AG09309 (cell line): ENCODE measurements around the gene SMCR8.
"Not testable (repeated sequence)": the region's sequence is repeated elsewhere in the genome, so short reads cannot be mapped to it uniquely, and the experiment has no call there.

Experiments used
- DNase-seq: peaks from one replicate; pipeline ENCODE4 v3.0.0-alpha.2; 2010; ENCODE audit warnings: low read depth
- H3K4me3 ChIP-seq: 2 replicates; pipeline ENCODE4 v1.5.1; 2011; ENCODE audit warnings: mild to moderate bottlenecking, low read depth, low read length, moderate library complexity; ENCODE audit not compliant: control insufficient read depth
- TF ChIP-seq, protein P1 (sequence below): IDR thresholded peaks from 2 replicates; pipeline ENCODE4 v1.5.1; 2011; ENCODE audit warnings: mild to moderate bottlenecking, low read depth, low read length, inconsistent platforms; ENCODE audit not compliant: insufficient read depth, control insufficient read depth; ENCODE audit errors: missing control alignments

SMCR8 gene

GRCh38 chr17:18328643-18329204 is 13.6 kb downstream of the SMCR8 start:
- TF ChIP-seq, protein P1, sequence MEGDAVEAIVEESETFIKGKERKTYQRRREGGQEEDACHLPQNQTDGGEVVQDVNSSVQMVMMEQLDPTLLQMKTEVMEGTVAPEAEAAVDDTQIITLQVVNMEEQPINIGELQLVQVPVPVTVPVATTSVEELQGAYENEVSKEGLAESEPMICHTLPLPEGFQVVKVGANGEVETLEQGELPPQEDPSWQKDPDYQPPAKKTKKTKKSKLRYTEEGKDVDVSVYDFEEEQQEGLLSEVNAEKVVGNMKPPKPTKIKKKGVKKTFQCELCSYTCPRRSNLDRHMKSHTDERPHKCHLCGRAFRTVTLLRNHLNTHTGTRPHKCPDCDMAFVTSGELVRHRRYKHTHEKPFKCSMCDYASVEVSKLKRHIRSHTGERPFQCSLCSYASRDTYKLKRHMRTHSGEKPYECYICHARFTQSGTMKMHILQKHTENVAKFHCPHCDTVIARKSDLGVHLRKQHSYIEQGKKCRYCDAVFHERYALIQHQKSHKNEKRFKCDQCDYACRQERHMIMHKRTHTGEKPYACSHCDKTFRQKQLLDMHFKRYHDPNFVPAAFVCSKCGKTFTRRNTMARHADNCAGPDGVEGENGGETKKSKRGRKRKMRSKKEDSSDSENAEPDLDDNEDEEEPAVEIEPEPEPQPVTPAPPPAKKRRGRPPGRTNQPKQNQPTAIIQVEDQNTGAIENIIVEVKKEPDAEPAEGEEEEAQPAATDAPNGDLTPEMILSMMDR = no peak
- no peak overlapping the region for H3K4me3 ChIP-seq
- no peak for DNase-seq

GRCh38 chr17:18331879-18332278 is 16.8 kb downstream of the SMCR8 start:
- DNase-seq = no peak
- TF ChIP-seq, protein P1 = no peak
- H3K4me3 ChIP-seq = no peak overlapping the region

- TF ChIP-seq, protein P1 = no peak
- no peak overlapping the region for H3K4me3 ChIP-seq
- no peak for DNase-seq
Measured at GRCh38 chr17:18332909-18333489, 17.9 kb downstream of the SMCR8 start.

- not testable (repeated sequence) for DNase-seq, H3K4me3 ChIP-seq
Measured at GRCh38 chr17:18338158-18338557, 23.1 kb downstream of the SMCR8 start.

- no peak overlapping the region for H3K4me3 ChIP-seq
- no peak for DNase-seq
- TF ChIP-seq, protein P1 = no peak
Measured at GRCh38 chr17:18339933-18340332, 24.8 kb downstream of the SMCR8 start.

- H3K4me3 ChIP-seq = no peak overlapping the region
- no peak for DNase-seq
- TF ChIP-seq, protein P1 = no peak
Measured at GRCh38 chr17:18344021-18344420, 28.9 kb downstream of the SMCR8 start.

GRCh38 chr17:18353541-18353940 is 38.4 kb downstream of the SMCR8 start:
- no peak for DNase-seq
- H3K4me3 ChIP-seq = no peak overlapping the region
- TF ChIP-seq, protein P1 = no peak
